PC-9 (cell line): ENCODE data around the gene FUZ. TPM values are rescaled to one million over a fixed set of nuclear protein-coding genes. Genes with fewer than 3 reads are reported as not detected.
A peak's percentile ranks its signal among the peaks of the same experiment; 100 is the strongest.

ENCODE experiments used
- BruUV-seq: library from RNA; stranded (reverse); fragments of 400-500 nt; replicated peaks from 2 replicates; lab custom pipeline; 2021; lab: Mats Ljungman, UMichigan
- CTCF ChIA-PET: fragments of 300-600 bp; sonication (Branson Sonifier 250); formaldehyde crosslinking; loops from one replicate; lab custom pipeline; 2022; ENCODE audit warnings: antibody characterized with exemption; lab: Charles Lee
- POLR2A ChIA-PET: fragments of 300-600 bp; sonication (Branson Sonifier 250); formaldehyde crosslinking; loops from one replicate; lab custom pipeline; 2022; ENCODE audit warnings: antibody characterized with exemption; ENCODE audit not compliant: unreplicated experiment; lab: Charles Lee
- DNase-seq, 2 experiments: peaks; one replicate each; pipeline versions ENCODE4 v3.0.0 to v3.0.0-alpha.2; 2015 to 2022; ENCODE audit warnings: mixed read lengths in 1 of 2
- H2AFZ ChIP-seq: fragments of 200-600 bp; sonication (generic); 2 replicates; pipeline ENCODE4 v1.8.1; 2017; ENCODE audit warnings: antibody characterized with exemption
- H3F3A ChIP-seq: fragments of 200-600 bp; sonication (generic); 2 replicates; pipeline ENCODE4 v1.8.1; 2017; ENCODE audit warnings: antibody characterized with exemption, mild to moderate bottlenecking, low read depth; ENCODE audit not compliant: insufficient read depth
- H3K27ac ChIP-seq: fragments of 200-600 bp; sonication (generic); 2 replicates; pipeline ENCODE4 v1.6.1; 2016; ENCODE audit warnings: mixed run types
- H3K27me3 ChIP-seq: fragments of 200-600 bp; sonication (generic); 2 replicates; pipeline ENCODE4 v1.6.1; 2016; ENCODE audit warnings: low read depth, mixed run types; ENCODE audit not compliant: insufficient read depth
- H3K36me3 ChIP-seq: fragments of 200-600 bp; sonication (generic); 2 replicates; pipeline ENCODE4 v1.6.1; 2016; ENCODE audit warnings: low read depth, mixed run types
- H3K4me1 ChIP-seq: fragments of 200-600 bp; sonication (generic); replicated peaks from 2 replicates; pipeline ENCODE4 v1.6.1; 2016; ENCODE audit warnings: mixed run types; ENCODE audit not compliant: insufficient read depth
- H3K4me2 ChIP-seq: fragments of 200-600 bp; sonication (generic); 2 replicates; pipeline ENCODE4 v1.6.1; 2017; ENCODE audit warnings: mixed run types
- H3K4me3 ChIP-seq: fragments of 200-600 bp; sonication (generic); 2 replicates; pipeline ENCODE4 v1.6.1; 2016; ENCODE audit warnings: mixed run types
- H3K79me2 ChIP-seq: fragments of 200-600 bp; sonication (generic); 2 replicates; pipeline ENCODE4 v1.6.1; 2017; ENCODE audit warnings: low read depth, mixed run types
- H3K9me2 ChIP-seq: fragments of 200-600 bp; sonication (generic); 2 replicates; pipeline ENCODE4 v1.8.1; 2017; ENCODE audit warnings: mild to moderate bottlenecking; ENCODE audit not compliant: insufficient read depth
- H3K9me3 ChIP-seq: fragments of 200-600 bp; sonication (generic); 2 replicates; pipeline ENCODE4 v1.8.1; 2016; ENCODE audit warnings: low read depth; ENCODE audit not compliant: insufficient read depth
- H4K20me1 ChIP-seq: fragments of 200-600 bp; sonication (generic); 2 replicates; pipeline ENCODE4 v1.8.1; 2017; ENCODE audit not compliant: insufficient read depth
- EZH2 ChIP-seq: fragments of 200-600 bp; sonication (generic); IDR thresholded peaks from 2 replicates; pipeline ENCODE4 v1.8.0; 2017; ENCODE audit warnings: antibody characterized with exemption, low read depth
- intact Hi-C: fragments of 100-400 bp; cut with micrococcal nuclease; formaldehyde crosslinking; loops from one replicate; pipeline ENCODE4 v1.10.0; 2022; ENCODE audit not compliant: unreplicated experiment
- total RNA-seq: library from RNA; stranded (reverse); gene quantifications from 2 replicates; pipeline ENCODE4 v1.2.3, GENCODE V29; 2021
- TF ChIP-seq, protein P1 (sequence below): fragments of 200-600 bp; sonication (generic); conservative IDR thresholded peaks from 2 replicates; pipeline ENCODE4 v1.6.1; 2017; ENCODE audit warnings: mixed run types, antibody characterized with exemption, mild to moderate bottlenecking, moderate library complexity

Gene FUZ
- total RNA-seq, 1 experiment from 2014 or later = 50.0 TPM

GRCh38 chr19:49859682-49860335 is 46.7 kb upstream of the FUZ start:
- Histone ChIP-seq H3K27me3 (no peaks in the 10 kb centered on the region), H3K4me1 (0 out of 2 replicates have a peak, but pooled peaks cover 4% of the 10 kb centered on the region), H3F3A (peaks cover 73% of the 10 kb centered on the region), H3K9me2 (no peaks in the 10 kb centered on the region), H4K20me1 (peaks cover 77% of the 10 kb centered on the region), H3K79me2 (peaks cover 30% of the 10 kb centered on the region), H3K36me3 (peaks cover 18% of the 10 kb centered on the region), H3K27ac (peak overlapping the region; percentile 65), H3K4me3 (no peak overlapping the region), H3K4me2 (no peak overlapping the region), H2AFZ (no peak overlapping the region), H3K9me3 (no peaks in the 10 kb centered on the region)
- TF ChIP-seq, protein P1, sequence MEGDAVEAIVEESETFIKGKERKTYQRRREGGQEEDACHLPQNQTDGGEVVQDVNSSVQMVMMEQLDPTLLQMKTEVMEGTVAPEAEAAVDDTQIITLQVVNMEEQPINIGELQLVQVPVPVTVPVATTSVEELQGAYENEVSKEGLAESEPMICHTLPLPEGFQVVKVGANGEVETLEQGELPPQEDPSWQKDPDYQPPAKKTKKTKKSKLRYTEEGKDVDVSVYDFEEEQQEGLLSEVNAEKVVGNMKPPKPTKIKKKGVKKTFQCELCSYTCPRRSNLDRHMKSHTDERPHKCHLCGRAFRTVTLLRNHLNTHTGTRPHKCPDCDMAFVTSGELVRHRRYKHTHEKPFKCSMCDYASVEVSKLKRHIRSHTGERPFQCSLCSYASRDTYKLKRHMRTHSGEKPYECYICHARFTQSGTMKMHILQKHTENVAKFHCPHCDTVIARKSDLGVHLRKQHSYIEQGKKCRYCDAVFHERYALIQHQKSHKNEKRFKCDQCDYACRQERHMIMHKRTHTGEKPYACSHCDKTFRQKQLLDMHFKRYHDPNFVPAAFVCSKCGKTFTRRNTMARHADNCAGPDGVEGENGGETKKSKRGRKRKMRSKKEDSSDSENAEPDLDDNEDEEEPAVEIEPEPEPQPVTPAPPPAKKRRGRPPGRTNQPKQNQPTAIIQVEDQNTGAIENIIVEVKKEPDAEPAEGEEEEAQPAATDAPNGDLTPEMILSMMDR = no peak
- TF ChIP-seq EZH2 = no peak
- POLR2A ChIA-PET = interaction anchor here (0.6 kb wide), 1 partner anchor 131 kb away, joined by 11 read pairs; no protein-coding TSS in a partner anchor
- intact Hi-C loops = no loop called here
- BruUV-seq = no TSS peak
- no peak for DNase-seq
- CTCF ChIA-PET = interaction anchor here (0.6 kb wide), 1 partner anchor 109 kb away, joined by 22 read pairs; no protein-coding TSS in a partner anchor

GRCh38 chr19:49858088-49858985 is 45.2 kb upstream of the FUZ start:
- Histone ChIP-seq H3K27ac (peak overlapping the region; percentile 65), H3K9me3 (no peaks in the 10 kb centered on the region), H3K4me3 (no peak overlapping the region), H3K4me2 (no peak overlapping the region), H3K4me1 (0 out of 2 replicates have a peak, but pooled peaks cover 4% of the 10 kb centered on the region), H3F3A (peaks cover 66% of the 10 kb centered on the region), H4K20me1 (peaks cover 78% of the 10 kb centered on the region), H3K9me2 (no peaks in the 10 kb centered on the region), H3K79me2 (peaks cover 28% of the 10 kb centered on the region), H2AFZ (no peak overlapping the region), H3K36me3 (peaks cover 12% of the 10 kb centered on the region), H3K27me3 (no peaks in the 10 kb centered on the region)
- TF ChIP-seq, protein P1 = no peak
- TF ChIP-seq EZH2 = no peak
- intact Hi-C loops = no loop called here
- ChIA-PET CTCF (no interaction called here), POLR2A (interaction anchor here (0.6 kb wide), 2 partner anchors 93 to 407 kb away, joined by 6 to 8 read pairs; partner anchors contain the start of gene PIH1D1)
- no TSS peak for BruUV-seq
- DNase-seq = no peak

- Histone ChIP-seq H3K27ac (no peak overlapping the region), H4K20me1 (peaks cover 78% of the 10 kb centered on the region), H3K4me2 (no peak overlapping the region), H3K9me2 (no peaks in the 10 kb centered on the region), H3K79me2 (peaks cover 29% of the 10 kb centered on the region), H2AFZ (no peak overlapping the region), H3K36me3 (peaks cover 8% of the 10 kb centered on the region), H3F3A (peaks cover 72% of the 10 kb centered on the region), H3K27me3 (no peaks in the 10 kb centered on the region), H3K4me3 (no peak overlapping the region), H3K4me1 (peaks cover 9% of the 10 kb centered on the region), H3K9me3 (no peaks in the 10 kb centered on the region)
- BruUV-seq = no TSS peak
- POLR2A ChIA-PET = interaction anchor here (0.6 kb wide), 1 partner anchor 406 kb away, joined by 6 read pairs; the partner anchor contains the start of gene PIH1D1
- no peak for DNase-seq
- CTCF ChIA-PET = no interaction called here
- TF ChIP-seq, protein P1 = no peak
- TF ChIP-seq EZH2 = no peak
- intact Hi-C loops = no loop called here
These were observed 44.7 kb upstream of the FUZ start for GRCh38 chr19:49857838-49858087.
